Measurements from ENCODE around the gene HERPUD1.
"Not testable (repeated sequence)": the region's sequence is repeated elsewhere in the genome, so short reads cannot be mapped to it uniquely, and the experiment has no call there.

DNA sequence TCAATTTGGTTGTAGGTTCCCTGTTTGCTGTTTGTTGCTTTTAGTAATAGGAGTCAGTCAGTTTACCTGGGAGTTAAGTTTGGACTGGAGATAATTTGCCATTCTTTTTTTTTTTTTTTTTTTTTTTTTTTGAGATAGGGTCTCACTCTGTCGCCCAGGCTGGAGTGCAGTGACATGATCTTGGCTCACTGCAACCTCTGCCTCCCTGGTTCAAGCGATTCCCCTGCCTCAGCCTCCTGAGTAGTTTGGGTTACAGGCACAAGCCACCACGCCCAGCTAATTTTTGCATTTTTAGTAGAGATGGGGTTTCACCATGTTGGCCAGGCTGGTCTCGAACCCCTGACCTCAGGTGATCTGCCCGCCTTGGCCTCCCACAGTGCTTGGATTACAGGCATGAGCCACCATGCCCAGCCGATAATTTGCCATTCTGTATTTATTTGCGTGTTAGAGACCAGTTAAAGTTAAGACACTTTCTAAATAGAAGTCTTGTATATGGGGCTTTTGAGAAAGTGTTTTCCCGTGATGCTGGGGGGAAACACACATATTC, 2.7 kb downstream of the HERPUD1 start:
- TF ChIP-seq, protein P1, sequence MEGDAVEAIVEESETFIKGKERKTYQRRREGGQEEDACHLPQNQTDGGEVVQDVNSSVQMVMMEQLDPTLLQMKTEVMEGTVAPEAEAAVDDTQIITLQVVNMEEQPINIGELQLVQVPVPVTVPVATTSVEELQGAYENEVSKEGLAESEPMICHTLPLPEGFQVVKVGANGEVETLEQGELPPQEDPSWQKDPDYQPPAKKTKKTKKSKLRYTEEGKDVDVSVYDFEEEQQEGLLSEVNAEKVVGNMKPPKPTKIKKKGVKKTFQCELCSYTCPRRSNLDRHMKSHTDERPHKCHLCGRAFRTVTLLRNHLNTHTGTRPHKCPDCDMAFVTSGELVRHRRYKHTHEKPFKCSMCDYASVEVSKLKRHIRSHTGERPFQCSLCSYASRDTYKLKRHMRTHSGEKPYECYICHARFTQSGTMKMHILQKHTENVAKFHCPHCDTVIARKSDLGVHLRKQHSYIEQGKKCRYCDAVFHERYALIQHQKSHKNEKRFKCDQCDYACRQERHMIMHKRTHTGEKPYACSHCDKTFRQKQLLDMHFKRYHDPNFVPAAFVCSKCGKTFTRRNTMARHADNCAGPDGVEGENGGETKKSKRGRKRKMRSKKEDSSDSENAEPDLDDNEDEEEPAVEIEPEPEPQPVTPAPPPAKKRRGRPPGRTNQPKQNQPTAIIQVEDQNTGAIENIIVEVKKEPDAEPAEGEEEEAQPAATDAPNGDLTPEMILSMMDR (IDR thresholded peaks at IDR 0.05; ENCODE audit: low read depth, low read length, missing input control) = not testable (repeated sequence)
- TF ChIP-seq, protein P2, sequence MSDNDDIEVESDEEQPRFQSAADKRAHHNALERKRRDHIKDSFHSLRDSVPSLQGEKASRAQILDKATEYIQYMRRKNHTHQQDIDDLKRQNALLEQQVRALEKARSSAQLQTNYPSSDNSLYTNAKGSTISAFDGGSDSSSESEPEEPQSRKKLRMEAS (IDR thresholded peaks at IDR 0.05) = not testable (repeated sequence)
- peak in 1 of 2 donors; percentile 12 for TF ChIP-seq JUND (IDR thresholded peaks at IDR 0.05)
- TF ChIP-seq, protein P3, sequence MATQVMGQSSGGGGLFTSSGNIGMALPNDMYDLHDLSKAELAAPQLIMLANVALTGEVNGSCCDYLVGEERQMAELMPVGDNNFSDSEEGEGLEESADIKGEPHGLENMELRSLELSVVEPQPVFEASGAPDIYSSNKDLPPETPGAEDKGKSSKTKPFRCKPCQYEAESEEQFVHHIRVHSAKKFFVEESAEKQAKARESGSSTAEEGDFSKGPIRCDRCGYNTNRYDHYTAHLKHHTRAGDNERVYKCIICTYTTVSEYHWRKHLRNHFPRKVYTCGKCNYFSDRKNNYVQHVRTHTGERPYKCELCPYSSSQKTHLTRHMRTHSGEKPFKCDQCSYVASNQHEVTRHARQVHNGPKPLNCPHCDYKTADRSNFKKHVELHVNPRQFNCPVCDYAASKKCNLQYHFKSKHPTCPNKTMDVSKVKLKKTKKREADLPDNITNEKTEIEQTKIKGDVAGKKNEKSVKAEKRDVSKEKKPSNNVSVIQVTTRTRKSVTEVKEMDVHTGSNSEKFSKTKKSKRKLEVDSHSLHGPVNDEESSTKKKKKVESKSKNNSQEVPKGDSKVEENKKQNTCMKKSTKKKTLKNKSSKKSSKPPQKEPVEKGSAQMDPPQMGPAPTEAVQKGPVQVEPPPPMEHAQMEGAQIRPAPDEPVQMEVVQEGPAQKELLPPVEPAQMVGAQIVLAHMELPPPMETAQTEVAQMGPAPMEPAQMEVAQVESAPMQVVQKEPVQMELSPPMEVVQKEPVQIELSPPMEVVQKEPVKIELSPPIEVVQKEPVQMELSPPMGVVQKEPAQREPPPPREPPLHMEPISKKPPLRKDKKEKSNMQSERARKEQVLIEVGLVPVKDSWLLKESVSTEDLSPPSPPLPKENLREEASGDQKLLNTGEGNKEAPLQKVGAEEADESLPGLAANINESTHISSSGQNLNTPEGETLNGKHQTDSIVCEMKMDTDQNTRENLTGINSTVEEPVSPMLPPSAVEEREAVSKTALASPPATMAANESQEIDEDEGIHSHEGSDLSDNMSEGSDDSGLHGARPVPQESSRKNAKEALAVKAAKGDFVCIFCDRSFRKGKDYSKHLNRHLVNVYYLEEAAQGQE (IDR thresholded peaks at IDR 0.05) = not testable (repeated sequence)
- TF ChIP-seq RAD21 (IDR thresholded peaks at IDR 0.05) = not testable (repeated sequence)
